Activated T-cell treated with anti-CD3 and anti-CD28 coated beads for 24 hours (primary cell): ENCODE data around the gene CABP1.
"Not testable (repeated sequence)": the region's sequence is repeated elsewhere in the genome, so short reads cannot be mapped to it uniquely, and the experiment has no call there.

ENCODE experiments used
- DNase-seq: peaks from one replicate; pipeline ENCODE4 v3.0.0-alpha.2; 2020; ENCODE audit warnings: low read depth

The CABP1 gene

GRCh38 chr12:120668091-120668867 lies 27.9 kb downstream of the CABP1 start:
- DNase-seq, result no peak

- no peak for DNase-seq
Observed at GRCh38 chr12:120668868-120669840, 28.7 kb downstream of the CABP1 start.

GRCh38 chr12:120670237-120670636 lies 29.8 kb downstream of the CABP1 start:
- not testable (repeated sequence) for DNase-seq

- DNase-seq, result no peak
Observed at GRCh38 chr12:120670667-120671066, 30.2 kb downstream of the CABP1 start.

GRCh38 chr12:120674097-120674636 lies 33.7 kb downstream of the CABP1 start:
- no peak for DNase-seq

GRCh38 chr12:120677765-120678473 lies 37.5 kb downstream of the CABP1 start:
- DNase-seq, result no peak

- no peak for DNase-seq
Observed at GRCh38 chr12:120678572-120678971, 38.1 kb downstream of the CABP1 start.

GRCh38 chr12:120680165-120680738 lies 39.8 kb downstream of the CABP1 start:
- no peak for DNase-seq

GRCh38 chr12:120684523-120684932 lies 44.1 kb downstream of the CABP1 start:
- DNase-seq, result no peak

GRCh38 chr12:120685522-120685921 lies 45.1 kb downstream of the CABP1 start:
- DNase-seq, result no peak

GRCh38 chr12:120686151-120686689 lies 45.8 kb downstream of the CABP1 start:
- peak; percentile 92 for DNase-seq

GRCh38 chr12:120686690-120687577 lies 46.5 kb downstream of the CABP1 start, which contains the start of gene MLEC:
TSS of gene MLEC (plus strand) at chr12:120687149. CDS start at chr12:120687297, 148 bp downstream.
- DNase-seq, result peak; percentile 100

- DNase-seq, result peak; percentile 21
Observed at GRCh38 chr12:120687578-120688289, 47.3 kb downstream of the CABP1 start.

GRCh38 chr12:120688527-120689071 lies 48.2 kb downstream of the CABP1 start:
- DNase-seq, result no peak

GRCh38 chr12:120689397-120690082 lies 49.1 kb downstream of the CABP1 start:
- no peak for DNase-seq

GRCh38 chr12:120690083-120690450 lies 49.6 kb downstream of the CABP1 start:
- no peak for DNase-seq

- no peak for DNase-seq
Observed at GRCh38 chr12:120690978-120691377, 50.6 kb downstream of the CABP1 start.

GRCh38 chr12:120692524-120693033 lies 52.2 kb downstream of the CABP1 start:
- no peak for DNase-seq
